ENCODE data around the gene NTM.

GRCh38 chr11:132373405-132374143 is 1003.2 kb downstream of the NTM start:
- no peak for TF ChIP-seq CTCF (IDR thresholded peaks at IDR 0.05)
- TF ChIP-seq MAX (CRISPR knock-in tag; IDR thresholded peaks at IDR 0.05): no peak
- TF ChIP-seq SMAD4 (CRISPR knock-in tag; IDR thresholded peaks at IDR 0.05): no peak
- TF ChIP-seq CBFB (CRISPR knock-in tag; IDR thresholded peaks at IDR 0.05; ENCODE audit: low read depth): no peak
- no peak for TF ChIP-seq NFE2L1 (CRISPR knock-in tag; IDR thresholded peaks at IDR 0.05)
- no peak for TF ChIP-seq HMGXB4 (CRISPR knock-in tag; IDR thresholded peaks at IDR 0.05)
- no peak for TF ChIP-seq ZNF671 (CRISPR knock-in tag; IDR thresholded peaks at IDR 0.05)
- TF ChIP-seq ATF1 (CRISPR knock-in tag; IDR thresholded peaks at IDR 0.05): no peak
- TF ChIP-seq ZNF138 (CRISPR knock-in tag; conservative IDR thresholded peaks at IDR 0.05): no peak
- no peak for TF ChIP-seq EMX1 (CRISPR knock-in tag; IDR thresholded peaks at IDR 0.05)
- no peak for TF ChIP-seq ZMAT4 (CRISPR knock-in tag; IDR thresholded peaks at IDR 0.05)
